ENCODE measurements around the gene PACSIN1.

Gene PACSIN1

GRCh38 chr6:34487536-34487935 is 21.7 kb downstream of the PACSIN1 start:
- ATAC-seq (ENCODE audit: low read depth) (no peak), DNase-seq (ENCODE audit: low spot score) (no peak)
- H3K9me3 ChIP-seq (ENCODE audit: severe bottlenecking) = no peaks in the 10 kb centered on the region
- no peak for TF ChIP-seq CTCF (IDR thresholded peaks at IDR 0.05; ENCODE audit: poor library complexity, severe bottlenecking)
- no peaks in the 10 kb centered on the region for H3K27me3 ChIP-seq (ENCODE audit: insufficient read depth, poor library complexity, severe bottlenecking)
- H3K4me3 ChIP-seq (ENCODE audit: severe bottlenecking) = no peak overlapping the region
- H3K27ac ChIP-seq (ENCODE audit: poor library complexity, severe bottlenecking) = no peak overlapping the region
- peaks cover 12% of the 10 kb centered on the region for H3K4me1 ChIP-seq (ENCODE audit: insufficient read depth, poor library complexity, severe bottlenecking)
- H3K36me3 ChIP-seq (ENCODE audit: low read depth) = no peaks in the 10 kb centered on the region

GRCh38 chr6:34489207-34489805 is 23.4 kb downstream of the PACSIN1 start:
- no peaks in the 10 kb centered on the region for H3K27me3 ChIP-seq (ENCODE audit: insufficient read depth, poor library complexity, severe bottlenecking)
- H3K4me1 ChIP-seq (ENCODE audit: insufficient read depth, poor library complexity, severe bottlenecking) = peaks cover 10% of the 10 kb centered on the region
- no peaks in the 10 kb centered on the region for H3K36me3 ChIP-seq (ENCODE audit: low read depth)
- DNase-seq (ENCODE audit: low spot score) (peak; percentile 29), ATAC-seq (ENCODE audit: low read depth) (no peak)
- no peaks in the 10 kb centered on the region for H3K9me3 ChIP-seq (ENCODE audit: severe bottlenecking)
- TF ChIP-seq CTCF (IDR thresholded peaks at IDR 0.05; ENCODE audit: poor library complexity, severe bottlenecking) = no peak
- H3K27ac ChIP-seq (ENCODE audit: poor library complexity, severe bottlenecking) = no peak overlapping the region
- H3K4me3 ChIP-seq (ENCODE audit: severe bottlenecking) = no peak overlapping the region

GRCh38 chr6:34490390-34491090 is 24.7 kb downstream of the PACSIN1 start:
- Histone ChIP-seq H3K27me3 (ENCODE audit: insufficient read depth, poor library complexity, severe bottlenecking) (no peaks in the 10 kb centered on the region), H3K27ac (ENCODE audit: poor library complexity, severe bottlenecking) (no peak overlapping the region), H3K4me3 (ENCODE audit: severe bottlenecking) (no peak overlapping the region), H3K36me3 (ENCODE audit: low read depth) (no peaks in the 10 kb centered on the region), H3K4me1 (ENCODE audit: insufficient read depth, poor library complexity, severe bottlenecking) (no peaks in the 10 kb centered on the region), H3K9me3 (ENCODE audit: severe bottlenecking) (no peaks in the 10 kb centered on the region)
- ATAC-seq (ENCODE audit: low read depth) (no peak), DNase-seq (ENCODE audit: low spot score) (peak; percentile 42)
- TF ChIP-seq CTCF (IDR thresholded peaks at IDR 0.05; ENCODE audit: poor library complexity, severe bottlenecking) = no peak

- Histone ChIP-seq H3K36me3 (ENCODE audit: low read depth) (no peaks in the 10 kb centered on the region), H3K9me3 (ENCODE audit: severe bottlenecking) (no peaks in the 10 kb centered on the region), H3K4me3 (ENCODE audit: severe bottlenecking) (no peak overlapping the region), H3K27me3 (ENCODE audit: insufficient read depth, poor library complexity, severe bottlenecking) (no peaks in the 10 kb centered on the region), H3K27ac (ENCODE audit: poor library complexity, severe bottlenecking) (no peak overlapping the region), H3K4me1 (ENCODE audit: insufficient read depth, poor library complexity, severe bottlenecking) (no peaks in the 10 kb centered on the region)
- no peak for TF ChIP-seq CTCF (IDR thresholded peaks at IDR 0.05; ENCODE audit: poor library complexity, severe bottlenecking)
- ATAC-seq (ENCODE audit: low read depth) = no peak
- DNase-seq (ENCODE audit: low spot score) = peak; percentile 27
These were observed 25.2 kb downstream of the PACSIN1 start for GRCh38 chr6:34491091-34491430.

GRCh38 chr6:34493344-34493743 is 27.5 kb downstream of the PACSIN1 start:
- no peak for TF ChIP-seq CTCF (IDR thresholded peaks at IDR 0.05; ENCODE audit: poor library complexity, severe bottlenecking)
- no peak for ATAC-seq (ENCODE audit: low read depth)
- Histone ChIP-seq H3K4me1 (ENCODE audit: insufficient read depth, poor library complexity, severe bottlenecking) (no peaks in the 10 kb centered on the region), H3K36me3 (ENCODE audit: low read depth) (no peaks in the 10 kb centered on the region), H3K9me3 (ENCODE audit: severe bottlenecking) (no peaks in the 10 kb centered on the region), H3K27me3 (ENCODE audit: insufficient read depth, poor library complexity, severe bottlenecking) (no peaks in the 10 kb centered on the region), H3K27ac (ENCODE audit: poor library complexity, severe bottlenecking) (no peak overlapping the region), H3K4me3 (ENCODE audit: severe bottlenecking) (no peak overlapping the region)
- DNase-seq (ENCODE audit: low spot score) = no peak

All from RWPE2 (cell line).